GM21528 (cell line): ENCODE measurements around the gene LRRC31.

Source experiments
- ATAC-seq: cut with Tn5 transposase; IDR thresholded peaks from one replicate; pipeline ENCODE4 v1.9.1; 2021; ENCODE audit warnings: mild to moderate bottlenecking, moderate library complexity; ENCODE audit not compliant: unreplicated experiment, low FRiP score

The LRRC31 gene

DNA sequence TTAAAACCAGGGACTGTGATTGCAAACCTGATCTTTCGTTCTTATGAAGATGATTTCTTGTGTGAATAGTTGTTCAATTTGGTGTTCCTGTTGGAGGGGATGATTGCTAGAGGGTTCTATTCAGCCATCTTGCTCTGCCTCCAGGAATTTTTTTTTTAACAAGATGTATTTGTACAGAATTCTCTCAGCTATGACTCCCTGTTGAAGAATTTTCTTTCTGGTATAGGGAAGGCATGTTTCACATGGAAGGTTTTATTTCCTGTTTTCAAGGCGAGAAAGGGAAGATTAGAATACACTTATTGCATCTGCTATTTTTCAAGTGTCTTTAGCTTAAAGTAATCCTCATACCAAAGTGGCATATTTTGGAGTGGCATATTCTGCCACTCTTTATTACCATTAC, 51.4 kb downstream of the LRRC31 start:
- ATAC-seq: no peak

DNA sequence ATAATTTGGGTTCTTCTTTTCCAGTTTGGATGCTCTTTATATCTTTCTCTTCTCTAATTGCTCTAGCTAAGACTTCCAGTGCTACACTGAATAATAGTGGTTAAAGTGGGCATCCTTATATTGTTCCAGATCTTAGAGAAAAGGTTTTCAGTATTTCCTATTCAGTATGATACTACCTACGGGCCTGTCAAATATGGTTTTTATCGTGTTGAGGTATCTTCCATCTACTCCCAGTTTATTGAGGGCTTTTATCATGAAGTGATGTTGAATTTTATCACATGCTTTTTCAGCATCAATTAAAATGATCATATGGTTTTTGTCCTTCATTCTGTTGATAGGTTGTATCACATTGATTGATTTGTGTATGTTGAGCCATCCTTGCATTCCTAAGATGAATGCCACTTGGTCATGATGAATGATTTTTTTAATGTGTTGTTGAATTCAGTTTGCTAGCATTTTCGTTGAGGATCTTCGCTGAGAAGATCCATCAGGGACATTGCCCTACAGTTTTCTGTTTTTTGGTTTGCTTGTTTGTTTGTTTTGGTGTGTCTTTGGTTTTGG, 54.1 kb downstream of the LRRC31 start:
- no peak for ATAC-seq

DNA sequence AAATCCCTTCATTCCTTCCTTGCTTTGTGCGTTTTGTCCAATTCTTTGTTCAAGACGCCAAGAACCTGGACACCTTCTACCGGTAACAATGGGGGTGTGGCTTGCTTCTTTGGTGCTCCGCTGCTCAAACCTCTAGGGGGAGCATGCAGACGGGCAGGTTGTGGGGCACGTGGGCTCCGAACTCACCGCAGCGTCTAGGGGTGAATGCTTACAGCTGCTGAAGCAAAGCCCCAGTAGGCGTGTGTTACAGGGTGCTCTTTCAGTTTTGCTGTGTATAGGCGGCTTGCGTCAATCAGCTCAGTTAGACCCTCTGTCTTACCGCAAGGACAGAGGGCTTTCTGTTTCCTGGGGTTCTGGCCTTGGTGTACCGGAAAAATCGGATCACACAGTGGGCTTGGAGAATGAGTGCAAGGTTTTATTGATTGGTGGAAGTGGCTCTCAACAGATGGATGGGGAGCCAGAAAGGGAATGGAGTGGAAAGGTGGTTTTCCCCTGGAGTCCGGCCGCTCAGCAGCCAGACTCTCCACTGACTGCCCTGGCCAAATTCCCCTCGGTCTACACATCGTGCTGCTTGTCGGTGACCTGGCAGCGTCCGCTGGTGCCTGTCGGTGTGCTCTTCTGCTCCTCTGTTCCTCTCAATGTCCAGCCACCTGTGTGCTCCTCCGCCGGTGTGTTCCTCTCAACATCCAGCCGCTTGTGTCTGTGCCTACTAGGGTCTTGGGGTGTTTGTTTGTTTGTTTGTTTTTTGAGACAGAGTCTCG, 55.8 kb downstream of the LRRC31 start:
- peak; percentile 89 for ATAC-seq

DNA sequence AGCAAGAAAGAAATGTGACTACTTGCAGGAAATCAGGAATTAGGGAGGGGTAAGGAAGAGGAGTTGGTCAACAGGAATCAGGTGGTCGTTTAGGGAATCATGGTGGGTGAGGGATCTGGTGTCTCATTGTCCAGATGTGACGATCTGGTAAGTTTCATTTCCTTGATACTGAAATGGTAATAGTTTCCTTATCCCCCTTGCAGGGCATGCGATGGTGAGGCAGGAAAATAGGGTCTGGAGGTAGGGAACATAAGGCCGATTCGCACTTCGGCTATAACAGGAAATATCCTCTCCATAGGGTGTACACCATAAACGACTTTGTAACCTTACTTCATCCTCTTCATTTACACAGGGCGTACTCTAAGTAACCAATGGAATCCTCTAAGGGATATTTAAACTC, 56.5 kb downstream of the LRRC31 start:
- no peak for ATAC-seq

DNA sequence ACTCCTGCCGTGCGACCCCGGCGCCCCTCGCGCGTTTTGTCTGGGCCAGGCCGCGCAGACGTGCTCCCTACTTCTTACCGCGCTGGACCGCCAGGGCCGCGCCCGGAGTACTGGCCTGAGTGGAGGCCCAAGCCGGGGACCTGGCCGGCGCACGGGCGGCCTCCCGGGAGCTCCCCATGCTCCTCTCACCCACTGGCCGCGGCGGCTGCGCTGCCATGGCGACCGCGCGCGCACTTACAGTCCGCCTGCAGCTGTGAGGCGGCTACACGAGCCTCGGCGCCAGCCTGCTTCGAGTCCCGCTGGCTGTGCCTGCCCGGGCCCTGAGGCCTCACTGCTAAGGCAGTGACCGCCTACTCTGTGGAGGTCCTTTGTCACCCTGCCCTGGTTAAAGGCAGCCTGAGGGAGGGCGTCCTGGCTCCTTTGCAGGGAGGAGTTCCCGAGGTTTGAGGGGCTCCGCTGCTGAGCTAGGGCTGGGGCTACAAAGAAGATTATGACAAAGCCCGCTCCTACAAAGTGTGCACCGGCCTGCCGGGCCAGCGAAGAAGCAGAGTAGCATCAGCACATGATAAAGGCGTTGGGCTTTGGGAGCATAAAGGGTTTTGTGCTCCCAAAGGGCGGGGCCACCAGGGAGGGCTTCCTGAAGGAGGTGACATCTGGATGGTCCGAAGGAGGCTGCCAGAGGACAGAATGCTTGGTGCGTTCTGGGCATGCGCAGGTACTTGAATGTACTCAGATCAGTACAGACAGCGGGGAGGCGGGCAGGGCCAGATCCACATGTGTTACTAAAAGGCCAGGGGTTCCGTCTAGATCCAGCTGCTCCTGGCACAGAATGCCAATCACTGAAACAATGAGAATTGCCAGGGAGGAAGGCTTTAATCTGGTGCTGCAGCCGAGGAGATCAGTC, 57.2 kb downstream of the LRRC31 start, which contains the start of the genes LRRC34 and LRRIQ4:
TSS of gene LRRC34 (minus strand) at position 573 of the 904 bp plus-strand sequence. CDS start at position 217, 356 bp downstream.
TSS of gene LRRIQ4 (plus strand) at position 539 of the 904 bp plus-strand sequence. CDS start 9,052 bp downstream, outside the sequence.
- ATAC-seq: peak; percentile 70

DNA sequence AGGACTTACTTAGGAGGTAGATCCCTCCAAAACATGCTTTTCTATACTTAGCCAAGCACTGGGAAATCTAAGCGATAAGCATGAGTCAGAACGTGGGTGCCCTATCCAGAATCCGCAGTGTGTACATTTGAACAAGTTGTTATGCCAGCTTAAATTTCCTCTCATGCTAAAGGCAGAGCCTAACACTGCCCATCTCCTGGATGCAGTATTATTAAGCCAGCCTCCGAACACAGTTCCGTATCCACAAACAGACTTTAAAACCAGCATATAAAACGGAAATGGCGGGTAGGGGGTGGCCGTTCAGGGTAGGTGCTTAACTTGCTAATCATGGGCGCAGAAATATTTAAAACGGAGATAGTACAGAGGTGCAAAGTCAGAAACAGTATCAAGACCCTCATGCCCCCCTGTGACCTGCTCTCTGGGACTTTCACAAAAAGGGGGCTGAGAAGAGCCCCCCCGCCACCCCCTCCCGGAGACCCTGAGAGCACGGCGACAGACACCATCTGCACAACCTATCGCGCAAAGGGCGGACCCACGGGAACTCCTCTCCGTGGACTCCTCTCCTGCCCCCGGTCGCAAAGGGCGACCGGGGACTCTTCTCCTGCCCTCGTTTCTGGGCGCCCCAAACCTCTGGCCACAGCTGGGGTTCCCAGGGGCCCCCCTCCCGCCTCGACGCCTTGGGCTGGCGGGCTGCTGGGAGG, 58.0 kb downstream of the LRRC31 start:
- peak; percentile 12 for ATAC-seq

DNA sequence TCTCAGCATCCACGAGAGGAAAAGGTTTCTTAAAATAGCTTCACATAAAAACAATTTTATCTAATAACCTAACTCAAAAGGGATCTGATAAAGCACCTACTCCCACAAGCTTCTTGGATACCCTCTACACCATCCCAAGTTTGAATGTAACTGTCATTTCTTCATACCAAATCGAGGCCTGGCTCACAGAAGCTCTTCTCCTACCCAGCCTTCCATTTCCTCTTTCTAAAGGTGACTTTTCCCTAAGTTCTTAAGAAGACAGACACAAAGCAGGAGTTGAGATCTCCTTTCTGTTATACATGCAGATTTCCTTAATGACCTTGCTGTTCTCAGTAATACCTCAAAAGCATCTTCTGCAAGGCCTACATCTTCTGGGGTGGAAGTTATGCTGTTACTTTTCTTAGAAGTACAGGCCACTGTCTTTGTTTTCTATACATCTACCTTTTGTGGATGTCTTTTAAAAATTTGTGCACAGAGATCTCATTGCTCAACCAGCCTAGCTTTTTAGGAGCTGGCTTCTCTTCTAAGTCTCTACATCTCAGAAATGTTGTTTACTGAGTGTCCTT, 60.4 kb downstream of the LRRC31 start:
- no peak for ATAC-seq

DNA sequence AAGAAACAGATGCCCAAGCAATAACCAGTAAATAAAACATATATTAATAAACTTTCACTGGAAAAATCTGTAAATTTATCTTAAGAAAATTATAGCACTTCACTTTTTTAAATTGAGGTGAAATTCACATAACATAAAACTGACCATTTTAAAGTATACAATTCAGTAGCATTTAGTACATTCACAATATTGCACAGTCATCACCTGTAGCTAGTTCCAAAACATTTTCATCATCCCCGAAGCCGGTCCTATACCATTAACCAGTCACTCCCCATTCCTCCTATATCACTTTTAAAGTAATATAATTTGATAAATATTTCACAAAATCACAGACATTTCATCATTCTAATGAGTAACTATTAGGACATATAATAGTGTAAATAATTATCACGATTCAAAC, 65.1 kb downstream of the LRRC31 start:
- ATAC-seq: no peak

DNA sequence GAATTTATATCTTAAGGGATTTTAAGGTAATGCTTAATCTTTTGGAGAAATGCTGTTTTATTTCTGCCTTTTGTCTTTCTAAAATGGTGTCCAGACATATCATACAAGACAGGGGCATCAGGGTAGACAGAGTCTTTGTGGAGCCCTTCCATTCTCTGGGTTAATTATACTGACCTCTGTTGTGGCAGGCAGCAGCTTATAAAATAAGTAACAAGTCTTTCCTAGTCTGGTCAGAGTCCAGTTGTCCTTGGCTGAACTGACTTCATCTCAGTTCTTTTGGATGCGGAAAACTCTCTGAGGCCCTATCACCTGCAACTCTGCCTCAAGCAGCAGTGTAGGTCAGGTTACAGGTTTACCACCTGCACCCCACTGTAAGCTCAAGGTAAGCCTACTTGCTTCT, 77.4 kb downstream of the LRRC31 start:
- ATAC-seq: no peak

DNA sequence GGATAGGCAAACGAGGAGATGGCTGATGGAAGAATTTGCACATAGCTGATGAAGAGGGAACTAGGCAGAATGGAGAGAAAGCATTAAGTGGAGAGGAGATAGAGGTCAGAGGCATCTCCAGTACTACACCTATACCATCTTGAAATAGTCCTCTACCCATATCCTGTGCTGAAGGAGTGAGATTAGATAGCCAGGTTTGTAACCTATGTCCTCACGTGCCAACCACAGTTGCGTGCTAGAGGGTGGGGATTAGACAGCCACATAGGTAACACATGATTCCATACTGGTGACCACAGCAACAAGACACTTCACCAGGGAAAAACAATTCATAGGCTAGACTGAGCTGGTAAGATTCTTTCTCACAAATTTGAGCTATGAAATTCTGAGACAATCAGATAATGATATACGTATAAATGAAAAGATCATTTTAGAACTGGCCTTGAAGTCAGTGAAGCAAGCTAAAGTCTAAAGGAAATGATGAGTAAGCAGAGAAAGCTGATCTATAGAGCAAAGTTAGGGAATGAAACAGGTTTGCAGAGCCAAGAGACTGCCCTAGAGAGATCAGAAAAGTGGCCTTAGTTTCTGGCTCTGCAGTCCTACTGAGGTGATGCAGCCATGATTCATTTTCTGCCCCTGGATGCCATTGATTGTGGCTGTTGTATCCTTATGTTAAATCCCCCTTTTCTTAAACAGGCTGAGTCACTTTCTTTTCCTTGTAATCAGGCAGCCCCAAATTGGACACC, 78.9 kb downstream of the LRRC31 start:
- no peak for ATAC-seq

DNA sequence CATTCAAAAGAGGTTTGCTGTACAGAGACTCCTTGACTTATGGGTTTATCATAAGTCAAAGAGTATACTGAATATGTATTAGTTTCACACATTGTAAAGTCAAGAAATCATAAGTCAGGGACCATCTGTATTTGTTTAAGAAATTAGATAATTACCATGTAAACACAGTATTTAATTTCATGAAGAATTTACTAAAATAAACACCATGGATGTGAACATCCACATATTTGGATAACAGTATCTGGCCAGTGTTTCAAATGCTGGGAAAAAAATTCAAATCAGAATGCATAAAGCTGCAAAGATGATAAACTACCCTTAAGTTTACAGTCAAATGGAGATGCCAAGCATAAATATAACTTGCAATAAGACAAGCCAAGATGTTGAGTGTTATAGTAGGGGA, 79.5 kb downstream of the LRRC31 start:
- no peak for ATAC-seq
